ENCODE measurements around the gene UBA6.

GRCh38 chr4:67616478-67616877, 84.5 kb downstream of the UBA6 start:
- TF ChIP-seq CTCF (IDR thresholded peaks at IDR 0.05; ENCODE audit: borderline replicate concordance, extremely low read depth, low read length, poor library complexity, severe bottlenecking): no peak
- no peak for TF ChIP-seq EZH2 (IDR thresholded peaks at IDR 0.05; ENCODE audit: borderline replicate concordance, low read depth, low read length, severe bottlenecking)
